ENCODE measurements around the gene HIGD1C. TPM values are rescaled to one million over a fixed set of nuclear protein-coding genes. Genes with fewer than 3 reads are reported as not detected.
A peak's percentile ranks its signal among the peaks of the same experiment; 100 is the strongest.

The HIGD1C gene
- total RNA-seq, 4 donors from 2014 or later: not detected

DNA sequence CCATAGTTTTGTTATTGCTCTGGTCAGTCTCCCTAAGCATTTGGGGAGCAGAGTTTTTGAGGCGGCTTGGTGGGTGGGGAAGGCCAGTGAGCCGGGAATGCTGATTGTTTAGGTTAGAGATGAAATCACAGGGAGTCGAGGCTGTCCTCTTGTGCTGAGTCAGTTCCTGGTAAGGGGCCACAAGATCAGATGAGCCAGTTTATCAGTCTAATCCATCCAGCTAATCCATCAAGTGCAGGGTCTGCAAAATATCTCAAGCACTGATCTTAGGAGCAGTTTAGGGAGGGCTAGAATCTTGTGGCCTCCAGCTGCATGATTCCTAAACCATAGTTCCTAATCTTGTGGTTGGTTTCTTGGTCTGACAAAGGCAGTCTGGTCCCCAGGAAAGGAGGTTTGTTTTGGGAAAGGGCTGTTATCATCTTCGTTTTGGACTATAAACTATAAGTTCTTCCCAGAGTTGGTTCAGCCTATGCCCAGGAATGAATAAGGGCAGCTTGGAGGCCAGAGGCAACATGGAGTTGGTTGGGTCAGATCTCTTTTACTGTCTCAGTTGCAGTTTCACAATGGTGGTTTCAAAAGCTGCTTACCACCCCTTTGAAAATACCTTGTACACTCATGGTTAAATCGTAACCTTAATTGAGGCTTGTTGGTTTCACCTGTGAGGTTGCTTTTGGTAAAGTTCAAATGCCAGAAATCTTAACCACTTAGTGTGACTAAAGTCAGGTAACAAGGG, 33.6 kb upstream of the HIGD1C start:
- no peak for ATAC-seq
- H3K4me3 ChIP-seq: no peak overlapping the region
- no peak overlapping the region for H3K27ac ChIP-seq
- peaks cover 6 to 29% (median 14%) of the 10 kb centered on the region in 3 donors for H3K4me1 ChIP-seq
- no peaks in the 10 kb centered on the region for H3K36me3 ChIP-seq
- H3K9me3 ChIP-seq: peaks cover 0 to 29% (median 0%) of the 10 kb centered on the region in 3 donors
- 78 to 86% methylated on average over 1 to 3 of the region's 5 CpGs for WGBS, 2 donors (ENCODE audit: low coverage in 1 of 2)
- no peaks in the 10 kb centered on the region for H3K27me3 ChIP-seq
- TF ChIP-seq, protein P1, sequence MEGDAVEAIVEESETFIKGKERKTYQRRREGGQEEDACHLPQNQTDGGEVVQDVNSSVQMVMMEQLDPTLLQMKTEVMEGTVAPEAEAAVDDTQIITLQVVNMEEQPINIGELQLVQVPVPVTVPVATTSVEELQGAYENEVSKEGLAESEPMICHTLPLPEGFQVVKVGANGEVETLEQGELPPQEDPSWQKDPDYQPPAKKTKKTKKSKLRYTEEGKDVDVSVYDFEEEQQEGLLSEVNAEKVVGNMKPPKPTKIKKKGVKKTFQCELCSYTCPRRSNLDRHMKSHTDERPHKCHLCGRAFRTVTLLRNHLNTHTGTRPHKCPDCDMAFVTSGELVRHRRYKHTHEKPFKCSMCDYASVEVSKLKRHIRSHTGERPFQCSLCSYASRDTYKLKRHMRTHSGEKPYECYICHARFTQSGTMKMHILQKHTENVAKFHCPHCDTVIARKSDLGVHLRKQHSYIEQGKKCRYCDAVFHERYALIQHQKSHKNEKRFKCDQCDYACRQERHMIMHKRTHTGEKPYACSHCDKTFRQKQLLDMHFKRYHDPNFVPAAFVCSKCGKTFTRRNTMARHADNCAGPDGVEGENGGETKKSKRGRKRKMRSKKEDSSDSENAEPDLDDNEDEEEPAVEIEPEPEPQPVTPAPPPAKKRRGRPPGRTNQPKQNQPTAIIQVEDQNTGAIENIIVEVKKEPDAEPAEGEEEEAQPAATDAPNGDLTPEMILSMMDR (IDR thresholded peaks at IDR 0.05): no peak
- TF ChIP-seq EP300 (IDR thresholded peaks at IDR 0.05) (no peak), POLR2A (IDR thresholded peaks at IDR 0.05) (no peak), POLR2AphosphoS5 (IDR thresholded peaks at IDR 0.05) (no peak)

DNA sequence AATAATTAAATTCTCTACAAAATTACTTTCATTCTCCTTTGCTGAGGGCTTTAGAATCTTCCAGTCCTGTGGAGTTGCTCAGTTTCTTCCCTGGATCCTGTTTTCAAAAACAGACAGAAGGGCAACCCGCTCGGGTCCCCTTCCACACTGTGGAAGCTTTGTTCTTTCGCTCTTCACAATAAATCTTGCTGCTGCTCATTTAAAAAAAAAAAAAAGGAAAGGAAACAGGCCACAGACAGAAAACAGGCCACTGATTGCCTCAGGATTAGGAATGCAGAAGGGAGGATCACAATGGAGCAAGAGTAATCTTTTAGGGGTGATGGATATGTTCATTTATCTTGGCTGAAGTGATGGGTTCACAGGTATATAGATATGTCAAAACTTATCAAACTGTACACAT, 29.5 kb upstream of the HIGD1C start:
- TF ChIP-seq, protein P1 (IDR thresholded peaks at IDR 0.05): no peak
- TF ChIP-seq POLR2AphosphoS5 (IDR thresholded peaks at IDR 0.05): peak; percentile 73
- peak overlapping the region; percentile 19 to 76 for H3K4me3 ChIP-seq
- no peaks in the 10 kb centered on the region for H3K27me3 ChIP-seq
- WGBS, 2 donors (ENCODE audit: low coverage in 1 of 2): 5 to 11% methylated on average over 3 of the region's 3 CpGs
- peak overlapping the region; percentile 92 to 100 (median 92) for H3K27ac ChIP-seq
- no peaks in the 10 kb centered on the region for H3K36me3 ChIP-seq
- ATAC-seq: no peak
- H3K4me1 ChIP-seq: peaks cover 6 to 42% (median 15%) of the 10 kb centered on the region in 3 donors
- no peaks in the 10 kb centered on the region for H3K9me3 ChIP-seq

DNA sequence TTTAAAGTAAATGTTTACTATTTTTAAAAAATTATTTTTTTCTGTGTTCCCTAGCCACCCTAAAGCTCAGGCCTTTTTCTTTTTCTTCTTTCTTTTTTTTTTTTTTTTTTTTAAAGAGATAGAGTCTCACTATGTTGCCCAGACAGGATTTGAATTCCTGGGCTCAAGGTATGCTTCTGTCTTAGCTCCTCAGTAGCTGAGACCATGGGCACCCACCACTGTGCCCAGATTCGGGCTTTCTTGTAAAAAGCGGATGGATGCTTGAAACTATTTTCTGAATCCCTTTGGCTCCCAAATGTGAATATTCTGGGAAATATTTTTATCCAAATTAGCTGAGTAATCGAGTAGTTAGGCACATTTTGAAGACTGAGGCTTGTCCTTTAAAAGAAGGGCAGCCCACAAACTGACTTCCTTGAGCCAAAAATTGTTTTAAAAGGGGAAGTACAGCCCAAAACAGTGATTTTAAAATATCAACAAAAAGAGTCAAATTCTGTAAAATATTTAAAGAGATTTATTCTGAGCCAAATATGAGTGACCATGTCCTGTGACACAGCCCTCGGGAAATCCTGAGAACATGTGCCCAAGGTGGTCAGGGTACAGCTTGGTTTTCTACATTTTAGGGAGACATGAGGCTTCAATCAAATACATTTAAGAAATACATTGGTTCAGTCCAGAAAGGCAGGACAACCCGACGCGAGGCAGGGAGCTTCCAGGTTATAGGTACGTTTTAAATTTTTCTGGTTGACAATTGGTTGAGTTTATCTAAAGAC, 28.8 kb upstream of the HIGD1C start:
- Histone ChIP-seq H3K27ac (peak overlapping the region; percentile 92 to 100 (median 92)), H3K4me3 (peak overlapping the region; percentile 76 to 96), H3K36me3 (peaks cover 0 to 3% of the 10 kb centered on the region in 2 donors), H3K9me3 (no peaks in the 10 kb centered on the region), H3K27me3 (no peaks in the 10 kb centered on the region), H3K4me1 (peaks cover 6 to 50% (median 15%) of the 10 kb centered on the region in 3 donors)
- 9 to 22% methylated on average over 7 to 8 of the region's 8 CpGs for WGBS, 2 donors (ENCODE audit: low coverage in 1 of 2)
- no peak for ATAC-seq
- TF ChIP-seq, protein P1 (IDR thresholded peaks at IDR 0.05): no peak

DNA sequence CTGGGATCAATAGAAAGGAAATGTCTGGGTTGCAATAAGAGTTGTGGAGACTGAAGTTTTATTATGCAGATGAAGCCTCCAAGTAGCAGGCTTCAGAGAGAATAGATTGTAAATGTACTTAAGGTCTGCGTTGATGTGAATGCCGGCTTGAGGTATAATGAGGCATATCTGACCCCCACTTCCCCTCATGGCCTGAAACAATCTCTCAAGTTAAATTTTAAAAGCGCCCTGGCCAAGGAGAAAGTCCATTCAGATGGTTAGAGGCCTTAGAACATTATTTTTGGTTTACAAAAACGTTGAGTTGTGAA, 28.3 kb upstream of the HIGD1C start:
- WGBS, 2 donors (ENCODE audit: low coverage in 1 of 2): 0 to 3% methylated on average over 1 to 4 of the region's 4 CpGs
- ATAC-seq: peak; percentile 3
- no peaks in the 10 kb centered on the region for H3K9me3 ChIP-seq
- H3K36me3 ChIP-seq: peaks cover 0 to 7% of the 10 kb centered on the region in 2 donors
- H3K27ac ChIP-seq: peak overlapping the region; percentile 92 to 100 (median 92)
- H3K4me3 ChIP-seq: peak overlapping the region; percentile 76 to 96
- no peaks in the 10 kb centered on the region for H3K27me3 ChIP-seq
- no peak for TF ChIP-seq POLR2AphosphoS5 (IDR thresholded peaks at IDR 0.05)
- TF ChIP-seq POLR2A (IDR thresholded peaks at IDR 0.05): no peak
- no peak for TF ChIP-seq EP300 (IDR thresholded peaks at IDR 0.05)
- TF ChIP-seq, protein P1 (IDR thresholded peaks at IDR 0.05): no peak
- H3K4me1 ChIP-seq: peaks cover 9 to 55% (median 15%) of the 10 kb centered on the region in 3 donors
